ENCODE data around the gene SPATA31D4.
"Not testable (repeated sequence)": the region's sequence is repeated elsewhere in the genome, so short reads cannot be mapped to it uniquely, and the experiment has no call there.

The SPATA31D4 gene

DNA sequence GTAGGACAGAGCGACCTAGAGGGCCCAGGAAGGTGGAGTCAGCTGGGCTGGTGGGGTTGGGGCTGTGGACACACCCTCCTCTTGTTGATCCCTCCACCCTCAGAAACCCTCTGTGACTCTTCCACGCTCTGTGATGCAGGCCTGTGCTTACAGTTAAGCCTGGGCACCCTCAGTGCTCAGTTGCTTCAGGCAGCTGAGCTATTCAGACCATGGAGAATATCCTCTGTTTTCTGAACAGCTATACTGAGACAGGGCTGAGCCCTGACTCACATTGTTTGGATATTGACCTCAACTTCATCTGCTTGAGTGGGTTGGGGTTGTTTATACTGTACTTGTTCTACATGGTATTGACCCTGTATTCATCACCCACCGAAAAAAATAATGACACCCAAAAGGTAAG, at the start of gene SPATA31D4:
Gene SPATA31D4, plus strand, starts transcription at position 124 of the 400 bp plus-strand sequence. Its CDS starts 86 bp downstream, at position 210.
- not testable (repeated sequence) for DNase-seq

DNA sequence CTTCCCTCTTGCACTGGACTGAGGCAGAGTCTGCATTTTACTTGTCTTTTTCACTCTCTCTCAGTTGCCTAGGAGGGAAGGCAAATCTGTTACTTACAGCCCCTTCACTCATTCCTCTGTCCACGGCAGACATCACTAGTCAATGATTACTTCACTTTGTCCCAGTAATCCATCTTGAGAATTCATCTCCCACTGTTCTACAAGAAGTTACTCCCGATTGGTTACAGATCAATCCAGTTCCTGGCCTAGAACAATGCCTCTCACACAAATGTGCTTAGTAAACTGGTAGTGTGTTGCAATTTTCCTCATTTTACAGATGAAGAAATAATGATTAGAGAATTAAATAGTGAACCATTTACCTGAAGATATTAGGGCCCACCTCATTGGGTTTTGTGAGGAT, 49.7 kb upstream of the SPATA31D4 start:
- DNase-seq, result no peak

DNA sequence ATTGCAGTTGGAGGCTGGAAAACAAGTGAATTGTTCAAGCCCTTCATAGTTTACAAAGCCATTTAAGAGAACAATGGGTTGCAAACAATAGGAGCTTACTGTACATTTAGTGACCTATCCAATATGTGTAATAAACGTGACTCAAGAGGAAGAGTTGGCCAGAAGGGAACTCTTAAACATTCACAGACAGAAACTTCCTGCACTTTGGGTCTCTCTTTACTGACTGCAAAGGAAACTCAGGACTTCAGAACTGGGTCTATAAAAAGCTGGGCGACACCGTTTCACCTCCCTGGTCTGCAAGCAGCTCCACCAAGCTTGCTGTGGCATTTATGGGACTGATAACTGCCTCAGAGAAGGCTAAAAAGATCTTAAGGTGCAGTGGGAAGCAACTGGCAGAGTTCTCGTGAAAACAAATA, 48.7 kb upstream of the SPATA31D4 start:
- no peak for DNase-seq

DNA sequence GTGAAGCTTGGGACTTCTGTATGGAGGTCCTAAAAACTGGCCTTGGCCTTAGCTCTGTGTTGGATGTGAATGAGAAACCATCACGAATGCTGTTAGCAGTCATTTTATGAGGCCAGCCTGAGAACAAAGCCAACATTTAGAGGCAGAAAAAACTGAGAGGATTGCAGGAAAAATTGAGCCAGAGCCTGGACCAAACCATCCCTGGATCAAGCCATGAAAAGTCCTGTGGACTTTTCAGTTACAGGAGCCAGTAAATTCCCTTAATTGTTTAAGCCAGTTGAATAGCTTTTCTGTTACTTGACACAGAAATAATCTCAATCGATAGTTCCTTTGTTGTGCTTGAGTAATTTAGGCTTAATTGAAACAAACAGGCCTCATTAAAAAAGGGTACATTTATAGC, 42.6 kb upstream of the SPATA31D4 start:
- DNase-seq, result no peak

DNA sequence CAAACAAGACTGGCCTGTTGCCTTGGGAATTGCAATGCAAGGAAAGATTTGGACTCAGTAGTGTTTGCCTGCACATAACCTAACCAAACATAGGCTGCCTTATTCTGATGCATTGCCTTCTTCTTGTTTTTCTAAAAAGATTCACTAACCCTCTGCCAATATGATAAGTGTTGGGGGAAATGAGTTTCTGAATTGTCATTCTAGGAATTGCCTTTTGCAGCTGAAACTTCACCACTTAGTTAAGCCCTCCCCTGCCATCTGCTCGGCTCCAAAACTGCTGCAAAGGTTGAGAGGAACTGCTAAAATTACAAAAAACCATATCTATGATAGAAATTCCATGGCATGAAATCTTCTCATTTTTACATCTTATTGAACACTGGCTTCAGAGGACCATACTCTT, 41.6 kb upstream of the SPATA31D4 start:
- no peak for DNase-seq

DNA sequence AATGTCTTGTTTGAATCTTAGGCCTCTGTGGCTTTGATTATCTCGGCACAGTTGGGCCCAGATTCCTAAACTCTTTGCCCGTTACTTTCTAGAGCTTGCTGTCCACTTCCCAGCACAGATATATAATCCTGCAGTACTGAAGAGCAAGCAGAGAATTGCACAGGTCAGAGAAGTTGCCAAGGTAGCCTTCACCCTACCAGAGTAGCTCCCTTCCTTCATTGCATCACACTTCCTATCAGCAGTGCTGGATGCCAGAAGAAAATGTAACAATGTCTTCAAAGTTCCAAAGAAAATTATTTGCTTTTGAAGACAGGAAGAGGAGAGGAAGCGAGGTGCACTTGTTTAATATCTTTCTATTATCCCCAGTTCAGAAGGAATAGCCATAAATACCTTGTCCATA, 38.1 kb upstream of the SPATA31D4 start:
- no peak for DNase-seq

DNA sequence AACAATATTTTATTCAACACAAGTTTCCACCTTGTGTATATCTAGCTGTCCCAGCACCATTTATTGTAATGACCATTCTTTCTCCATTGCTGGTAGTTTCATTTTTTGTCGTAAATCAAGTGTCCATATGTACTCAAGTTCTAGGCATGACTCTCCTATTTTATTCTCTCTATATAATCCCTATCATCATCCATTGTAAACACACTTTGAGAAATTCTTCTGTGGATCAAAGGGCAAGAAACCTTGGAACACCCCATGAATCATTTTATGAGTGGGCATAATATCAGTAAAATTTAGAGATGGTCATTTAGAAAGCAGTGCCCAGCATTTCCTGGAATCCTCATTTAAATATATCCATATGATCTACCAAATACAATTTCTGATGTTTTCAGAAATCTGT, 35.8 kb upstream of the SPATA31D4 start:
- DNase-seq, result no peak

DNA sequence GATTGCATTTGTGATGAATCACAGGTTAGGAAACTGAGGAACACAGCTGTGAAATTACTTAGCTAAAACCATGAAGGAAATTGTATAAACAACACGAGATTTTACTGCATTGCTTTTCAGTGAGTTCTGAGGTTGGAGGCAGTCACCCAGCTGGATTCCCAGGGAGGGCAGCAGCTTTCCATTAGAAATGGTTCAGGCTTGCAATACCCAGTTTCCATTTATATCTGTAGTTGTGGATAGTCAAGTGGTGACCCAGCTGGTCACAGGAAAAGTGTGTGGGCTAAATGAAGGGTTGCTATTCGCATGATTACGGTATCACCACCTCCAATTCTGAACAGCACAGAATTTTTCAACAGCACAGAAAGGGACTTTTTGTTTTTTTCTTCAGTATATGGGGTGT, 34.3 kb upstream of the SPATA31D4 start:
- DNase-seq, result no peak

DNA sequence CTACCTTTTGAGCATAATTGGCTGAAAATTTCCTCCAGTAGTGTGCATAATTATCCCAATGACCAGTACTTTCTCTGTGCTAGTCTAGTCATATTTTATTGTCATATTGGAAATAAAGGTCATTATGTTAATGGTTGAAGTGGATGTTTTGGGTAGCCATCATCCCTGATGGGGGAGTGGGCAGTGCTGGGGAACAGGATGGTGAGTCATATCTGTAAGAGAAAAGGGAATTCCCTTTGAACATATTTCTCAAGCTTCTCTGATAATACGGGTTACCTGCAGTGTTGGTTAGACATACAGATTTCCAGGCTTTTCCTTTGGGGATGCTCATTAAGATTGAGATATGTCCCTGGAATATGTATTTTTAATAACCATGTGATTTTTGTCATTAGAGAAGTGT, 33.3 kb upstream of the SPATA31D4 start:
- DNase-seq, result no peak

DNA sequence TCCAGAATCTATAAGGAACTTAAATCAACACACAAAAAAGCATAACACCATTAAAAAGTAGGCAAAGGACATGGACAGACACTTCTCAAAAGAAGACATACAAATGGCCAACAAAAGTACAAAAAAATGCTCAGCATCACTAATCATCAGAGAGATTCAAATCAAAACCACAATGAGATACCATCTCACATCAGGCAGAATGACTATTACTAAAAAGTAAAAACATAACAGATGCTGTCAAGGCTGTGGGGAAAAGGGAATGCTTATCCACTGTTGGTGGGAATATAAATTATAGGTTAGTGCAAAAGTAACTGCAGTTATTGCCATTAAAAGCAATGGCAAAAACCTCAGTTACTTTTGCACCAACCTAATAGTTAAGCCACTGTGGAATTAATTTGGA, 32.2 kb upstream of the SPATA31D4 start:
- no peak for DNase-seq

DNA sequence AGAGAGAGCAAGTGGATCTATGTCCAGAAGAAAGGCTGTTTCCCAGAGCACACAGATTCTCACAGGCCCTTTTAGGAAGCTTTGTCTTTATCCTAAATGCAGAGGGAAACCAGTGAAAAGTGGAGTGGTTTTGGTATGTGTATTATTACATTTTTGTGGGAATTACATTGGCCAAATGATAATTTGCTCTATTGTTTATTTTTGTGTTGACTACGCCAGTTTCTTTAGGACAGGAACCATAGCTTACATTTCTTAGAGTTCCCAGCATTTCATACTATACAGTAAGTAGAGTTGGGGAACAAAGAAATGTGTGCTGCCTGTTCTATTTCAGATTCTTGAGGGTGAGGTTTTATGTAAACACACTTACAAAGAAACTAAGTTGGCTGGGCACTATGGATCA, 29.4 kb upstream of the SPATA31D4 start:
- no peak for DNase-seq

DNA sequence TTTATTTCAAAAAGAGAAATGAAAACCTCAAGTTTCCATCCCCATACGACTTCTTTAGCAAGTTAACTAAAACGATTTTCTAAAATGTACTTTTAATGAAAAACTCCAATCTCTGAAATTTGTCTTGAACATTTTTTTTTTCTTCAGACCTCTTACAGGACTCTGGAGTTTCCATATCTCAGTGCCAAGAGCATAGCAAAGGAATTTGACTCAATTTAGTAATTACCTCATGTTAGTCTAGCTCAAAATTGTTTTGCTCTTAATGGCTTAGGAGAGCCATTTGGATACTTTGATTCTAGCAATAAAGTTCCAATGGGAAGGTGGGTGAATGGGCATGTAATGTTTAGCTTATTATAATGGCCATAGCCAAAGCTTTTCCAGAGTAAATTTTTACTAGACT, 26.0 kb upstream of the SPATA31D4 start:
- DNase-seq, result no peak

DNA sequence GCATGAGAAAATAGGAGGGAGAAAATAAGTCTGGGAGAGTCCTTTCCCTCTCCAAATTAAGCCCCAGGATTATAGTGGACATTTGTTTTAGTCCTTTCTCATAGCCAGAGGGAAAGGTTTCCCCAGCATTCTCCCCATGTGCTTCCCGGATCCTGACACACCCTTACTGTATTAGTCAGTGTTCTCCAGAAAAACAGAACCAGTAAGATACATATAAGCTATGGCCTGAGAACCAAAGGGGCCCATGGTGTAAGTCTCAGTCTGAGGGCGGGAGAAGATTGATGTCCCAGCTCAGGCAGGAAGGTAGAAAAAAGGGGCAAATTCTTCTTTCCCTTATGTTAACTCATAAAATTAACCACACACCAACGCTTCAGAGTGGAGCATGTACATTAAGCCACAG, 25.6 kb upstream of the SPATA31D4 start:
- DNase-seq, result no peak

DNA sequence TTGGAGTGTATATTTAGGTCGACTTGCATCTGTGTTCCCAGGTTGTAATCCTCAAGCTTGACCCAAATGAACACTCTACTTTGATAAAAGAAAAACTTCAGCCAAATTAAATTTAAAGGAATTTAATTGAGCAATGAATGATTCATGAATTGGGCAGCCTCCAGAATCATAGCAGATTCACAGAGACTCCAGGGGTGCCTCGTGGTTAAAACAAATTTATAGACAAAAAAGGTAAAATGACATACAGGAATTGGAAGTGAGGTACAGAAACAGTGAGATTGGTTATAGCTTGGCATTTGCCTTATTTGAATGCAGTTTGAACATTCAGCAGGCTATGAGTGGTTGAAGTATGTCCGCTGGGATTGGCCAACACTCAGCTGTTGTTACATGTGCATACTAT, 21.6 kb upstream of the SPATA31D4 start:
- DNase-seq, result no peak

DNA sequence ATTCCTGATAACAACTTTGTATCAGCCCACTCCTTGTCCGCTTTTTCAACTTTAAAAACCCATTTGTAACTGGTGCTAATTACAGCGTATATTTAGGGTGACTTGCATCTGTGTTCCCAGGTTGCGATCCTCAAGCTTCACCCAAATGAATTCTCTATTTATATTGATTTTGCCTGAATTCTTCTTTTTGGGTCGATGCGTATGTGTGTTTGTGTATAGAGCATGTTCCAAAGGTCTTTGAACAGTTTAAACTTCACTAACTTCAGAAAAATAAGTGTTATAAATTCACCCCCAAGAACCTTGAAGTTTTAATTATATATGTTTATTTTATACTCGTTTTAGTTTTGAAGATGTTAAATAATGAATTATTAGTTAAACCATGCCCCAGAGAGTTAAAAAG, 16.1 kb upstream of the SPATA31D4 start:
- no peak for DNase-seq

DNA sequence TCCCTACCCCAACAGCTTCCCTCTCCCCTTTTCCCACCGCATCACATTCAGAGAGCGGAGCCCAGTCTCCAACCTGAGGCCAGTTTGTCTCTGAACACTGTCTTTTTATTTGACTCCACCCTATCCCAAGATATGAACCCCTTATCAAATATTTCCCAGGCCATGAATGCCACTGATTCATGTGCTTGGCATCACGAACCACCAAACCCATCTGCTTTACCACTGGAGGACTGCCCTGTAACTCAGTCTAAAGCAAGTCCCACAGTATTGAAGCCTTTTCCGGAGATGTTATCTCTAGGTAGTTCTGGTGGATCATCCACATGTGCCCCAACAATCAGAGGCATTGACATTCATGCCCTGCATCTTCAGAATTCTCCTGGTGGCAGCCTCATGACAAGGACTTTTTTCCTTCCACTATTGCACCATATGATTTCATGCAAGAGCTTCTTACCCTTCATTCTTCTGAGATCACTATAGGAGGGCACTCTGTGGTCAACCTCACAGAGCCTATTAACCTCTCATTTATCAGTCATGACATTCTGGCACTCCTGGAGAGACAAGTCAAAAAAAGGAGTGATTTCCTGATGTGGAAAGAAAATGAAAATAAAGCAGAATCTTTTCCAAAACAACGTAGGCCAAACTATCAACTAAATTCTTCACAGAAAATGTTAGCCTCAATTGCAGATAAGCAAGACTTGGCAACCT, 12.3 kb upstream of the SPATA31D4 start:
- DNase-seq, result no peak

DNA sequence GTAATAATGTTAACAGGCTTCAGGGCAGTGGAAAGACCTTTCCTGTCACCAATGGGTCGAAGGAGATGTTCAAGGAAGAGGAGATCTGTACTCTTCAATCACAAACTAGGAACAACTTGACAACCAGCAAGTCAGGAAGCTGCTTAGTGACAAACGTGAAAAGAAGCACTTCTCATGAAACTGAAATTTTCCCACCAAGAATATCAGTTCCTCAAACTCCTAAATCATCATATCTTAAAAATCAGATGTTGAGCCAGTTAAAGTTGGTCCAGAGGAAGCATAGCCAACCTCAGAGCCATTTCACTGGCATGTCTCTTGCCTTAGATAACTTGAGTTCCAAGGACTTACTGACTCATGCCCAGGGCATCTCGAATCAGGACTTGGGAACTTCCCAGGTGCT, 9.7 kb upstream of the SPATA31D4 start:
- DNase-seq, result not testable (repeated sequence)

DNA sequence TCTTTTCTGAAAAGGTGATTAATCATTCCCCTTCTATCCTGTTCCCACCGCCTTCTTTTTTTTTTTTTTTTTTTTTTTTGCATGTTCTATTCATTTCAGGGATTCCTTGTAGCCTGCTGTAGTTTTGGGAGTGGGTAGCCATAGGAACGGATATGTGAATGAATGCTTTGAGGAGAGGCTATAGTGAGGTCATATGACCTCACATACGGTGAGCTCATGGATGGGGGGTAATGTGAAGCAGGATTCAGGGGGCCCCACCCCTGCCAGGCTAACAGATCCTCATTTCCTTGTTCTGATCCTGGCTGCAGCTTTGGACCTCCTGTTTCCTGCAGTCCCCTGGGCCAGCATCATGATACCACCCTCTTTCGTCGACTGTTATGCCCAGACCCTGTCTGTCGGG, 1.9 kb downstream of the SPATA31D4 start:
- DNase-seq, result not testable (repeated sequence)

DNA sequence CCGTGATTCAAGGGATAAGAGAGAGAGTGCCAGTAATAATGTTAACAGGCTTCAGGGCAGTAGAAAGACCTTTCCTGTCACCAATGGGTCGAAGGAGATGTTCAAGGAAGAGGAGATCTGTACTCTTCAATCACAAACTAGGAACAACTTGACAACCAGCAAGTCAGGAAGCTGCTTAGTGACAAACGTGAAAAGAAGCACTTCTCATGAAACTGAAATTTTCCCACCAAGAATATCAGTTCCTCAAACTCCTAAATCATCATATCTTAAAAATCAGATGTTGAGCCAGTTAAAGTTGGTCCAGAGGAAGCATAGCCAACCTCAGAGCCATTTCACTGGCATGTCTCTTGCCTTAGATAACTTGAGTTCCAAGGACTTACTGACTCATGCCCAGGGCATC, 5.3 kb downstream of the SPATA31D4 start:
- DNase-seq, result not testable (repeated sequence)

DNA sequence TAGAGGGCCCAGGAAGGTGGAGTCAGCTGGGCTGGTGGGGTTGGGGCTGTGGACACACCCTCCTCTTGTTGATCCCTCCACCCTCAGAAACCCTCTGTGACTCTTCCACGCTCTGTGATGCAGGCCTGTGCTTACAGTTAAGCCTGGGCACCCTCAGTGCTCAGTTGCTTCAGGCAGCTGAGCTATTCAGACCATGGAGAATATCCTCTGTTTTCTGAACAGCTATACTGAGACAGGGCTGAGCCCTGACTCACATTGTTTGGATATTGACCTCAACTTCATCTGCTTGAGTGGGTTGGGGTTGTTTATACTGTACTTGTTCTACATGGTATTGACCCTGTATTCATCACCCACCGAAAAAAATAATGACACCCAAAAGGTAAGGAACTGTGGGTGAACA, 15.2 kb downstream of the SPATA31D4 start, which contains the start of gene SPATA31D3:
Gene SPATA31D3, plus strand, starts transcription at position 108 of the 400 bp plus-strand sequence. Its CDS starts 86 bp downstream, at position 194.
- not testable (repeated sequence) for DNase-seq

DNA sequence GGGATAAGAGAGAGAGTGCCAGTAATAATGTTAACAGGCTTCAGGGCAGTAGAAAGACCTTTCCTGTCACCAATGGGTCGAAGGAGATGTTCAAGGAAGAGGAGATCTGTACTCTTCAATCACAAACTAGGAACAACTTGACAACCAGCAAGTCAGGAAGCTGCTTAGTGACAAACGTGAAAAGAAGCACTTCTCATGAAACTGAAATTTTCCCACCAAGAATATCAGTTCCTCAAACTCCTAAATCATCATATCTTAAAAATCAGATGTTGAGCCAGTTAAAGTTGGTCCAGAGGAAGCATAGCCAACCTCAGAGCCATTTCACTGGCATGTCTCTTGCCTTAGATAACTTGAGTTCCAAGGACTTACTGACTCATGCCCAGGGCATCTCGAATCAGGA, 20.4 kb downstream of the SPATA31D4 start:
- not testable (repeated sequence) for DNase-seq

DNA sequence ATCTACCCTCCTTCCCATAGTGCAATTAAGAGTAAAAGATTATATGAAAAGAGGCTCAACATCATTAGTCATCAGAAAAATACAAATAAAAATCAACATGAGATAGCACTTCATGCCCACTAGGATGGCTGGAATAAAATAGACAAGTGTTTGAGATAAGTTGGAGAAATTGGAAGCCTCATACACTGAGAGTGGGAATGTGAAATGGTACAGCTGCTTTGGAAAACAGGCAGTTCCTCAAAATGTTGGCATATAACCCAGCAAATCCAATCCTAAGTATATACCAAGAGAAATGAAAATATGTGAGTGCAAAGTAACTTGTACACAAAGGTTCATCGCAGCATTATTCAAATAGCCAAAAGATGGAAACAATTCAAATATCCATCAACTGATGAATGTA, 24.9 kb downstream of the SPATA31D4 start:
- no peak for DNase-seq

DNA sequence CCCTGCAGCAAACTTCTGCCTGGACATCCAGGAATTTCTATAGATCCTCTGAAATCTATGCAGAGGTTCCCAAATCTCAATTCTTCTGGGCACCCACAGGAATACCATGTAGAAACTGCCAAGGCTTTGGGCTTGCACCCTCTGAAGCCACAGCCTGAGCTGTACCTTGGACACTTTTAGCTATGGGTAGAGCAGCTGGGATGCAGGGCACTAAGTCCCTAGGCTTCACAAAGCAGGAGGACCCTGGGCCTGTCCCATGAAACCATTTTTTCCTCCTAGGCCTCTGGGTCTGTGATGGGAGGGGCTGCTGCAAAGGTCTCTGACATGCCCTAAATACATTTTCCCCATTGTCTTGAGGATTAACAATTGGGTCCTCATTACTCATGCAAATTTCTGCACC, 27.4 kb downstream of the SPATA31D4 start:
- no peak for DNase-seq

DNA sequence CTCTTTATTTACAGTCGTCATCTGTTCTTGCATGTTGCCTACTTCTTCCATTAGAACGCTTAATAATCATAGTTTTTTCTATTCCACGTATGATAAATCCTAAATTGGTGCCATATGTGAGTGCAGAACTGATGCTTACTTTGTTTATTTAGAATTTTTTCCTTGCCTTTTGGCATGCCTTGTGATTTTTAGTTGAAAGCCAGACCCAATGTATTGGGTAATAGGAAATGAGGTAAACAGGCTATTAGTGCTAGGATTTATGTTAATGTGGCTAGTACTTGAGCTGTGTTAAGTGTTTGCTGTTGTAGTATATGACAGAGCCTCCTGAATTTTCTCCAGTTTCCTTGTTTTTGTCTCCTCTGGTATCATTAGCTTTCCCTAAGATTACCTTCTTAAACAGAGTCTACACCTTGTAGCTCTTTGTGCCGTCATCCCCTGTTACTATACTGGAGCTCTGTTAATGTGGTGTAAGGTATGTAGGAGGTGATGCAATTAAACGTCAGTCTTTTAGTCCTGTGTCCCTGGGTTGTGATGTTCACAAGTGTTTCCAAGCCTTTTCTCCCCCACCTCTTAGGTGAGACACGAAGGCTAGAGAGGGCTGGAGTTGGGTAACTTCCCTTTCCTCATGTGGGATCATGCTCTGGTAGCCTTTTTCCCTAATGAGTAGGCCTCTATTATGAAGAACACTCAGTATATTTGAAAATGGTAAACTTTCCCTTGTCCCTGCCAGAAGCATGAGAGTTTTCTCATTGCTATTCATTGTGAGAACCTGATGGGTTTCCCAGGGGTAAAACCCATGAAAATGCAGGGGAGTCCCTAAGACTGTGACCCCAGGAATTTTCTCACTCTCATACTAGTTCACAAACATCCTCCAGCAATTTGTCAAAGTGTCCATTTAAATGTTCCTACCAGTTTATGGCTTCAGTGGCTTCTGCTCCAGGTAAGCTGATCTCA, 36.3 kb downstream of the SPATA31D4 start:
- no peak for DNase-seq
